ENCODE data around the gene USH2A.

DNA sequence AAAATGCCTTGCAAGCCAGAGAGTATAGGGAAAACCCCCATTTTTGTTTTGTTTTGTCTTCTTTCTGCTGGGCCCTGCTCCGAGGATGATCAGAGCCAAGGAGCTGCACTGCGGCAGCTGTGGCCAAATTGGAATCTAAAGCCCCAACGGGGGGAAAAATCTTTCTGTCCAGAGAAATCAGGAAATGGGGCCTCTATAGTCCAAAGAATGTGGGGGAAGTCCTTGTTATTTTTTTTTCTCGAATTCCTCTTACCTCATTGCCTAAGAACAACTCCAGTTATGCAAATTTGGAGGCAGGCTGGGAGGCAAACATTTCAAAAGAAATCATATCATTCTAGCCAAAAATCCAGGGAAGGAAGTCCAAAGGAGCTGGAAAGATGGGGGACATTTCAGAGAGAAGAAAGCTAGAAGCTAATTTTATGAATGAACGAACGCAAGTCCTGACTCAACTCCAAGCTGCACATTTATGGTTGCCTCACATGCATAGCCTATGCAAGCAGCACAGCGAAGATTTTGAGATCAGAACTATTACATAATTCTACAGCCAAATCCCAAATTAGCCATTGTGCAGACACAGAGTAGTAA, 592.9 kb downstream of the USH2A start:
- TF ChIP-seq CTCF (IDR thresholded peaks at IDR 0.05) (no peak), POLR2AphosphoS5 (IDR thresholded peaks at IDR 0.05) (no peak)

All from gastroesophageal sphincter (tissue), 3 donors.